T-helper 1 cell treated with Interleukin-12 subunit alpha and Interleukin-12 subunit beta and Interleukin-4 antibody, amounts not matched to agents 30 μg/mL and 1 μg/mL, for 36 hours (primary cell): Measurements from ENCODE around the gene PRAMEF26.
"Not testable (repeated sequence)": the region's sequence is repeated elsewhere in the genome, so short reads cannot be mapped to it uniquely, and the experiment has no call there.

ENCODE experiments used
- H3K27ac Mint-ChIP-seq: one replicate; pipeline ENCODE4 v1.8.0; 2021; ENCODE audit warnings: mild to moderate bottlenecking, mixed read lengths
- H3K27me3 Mint-ChIP-seq: one replicate; pipeline ENCODE4 v1.8.0; 2021; ENCODE audit warnings: low read depth, mixed read lengths
- H3K36me3 Mint-ChIP-seq: one replicate; pipeline ENCODE4 v1.8.0; 2021; ENCODE audit warnings: low read depth, mixed read lengths
- H3K4me1 Mint-ChIP-seq: one replicate; pipeline ENCODE4 v1.8.0; 2021; ENCODE audit warnings: low read depth, mixed read lengths
- H3K4me3 Mint-ChIP-seq: one replicate; pipeline ENCODE4 v1.8.0; 2021; ENCODE audit warnings: mild to moderate bottlenecking, moderate library complexity, mixed read lengths
- H3K9me3 Mint-ChIP-seq: one replicate; pipeline ENCODE4 v1.8.0; 2021; ENCODE audit warnings: mixed read lengths

The PRAMEF26 gene

GRCh38 chr1:13155909-13156308 is at the start of gene PRAMEF26:
Gene PRAMEF26, minus strand, starts transcription at chr1:13156009. Its CDS starts 2,914 bp downstream, at chr1:13153095.
- not testable (repeated sequence) for H3K27me3 Mint-ChIP-seq, H3K4me3 Mint-ChIP-seq, H3K36me3 Mint-ChIP-seq, H3K27ac Mint-ChIP-seq, H3K4me1 Mint-ChIP-seq, H3K9me3 Mint-ChIP-seq

GRCh38 chr1:13201309-13201708 is 45.5 kb upstream of the PRAMEF26 start, which contains the start of gene PRAMEF13:
Gene PRAMEF13, minus strand, starts transcription at chr1:13201409. Its CDS starts 1,820 bp downstream, at chr1:13199589.
- H3K4me3 Mint-ChIP-seq, H3K4me1 Mint-ChIP-seq, H3K27ac Mint-ChIP-seq, H3K9me3 Mint-ChIP-seq, H3K27me3 Mint-ChIP-seq, H3K36me3 Mint-ChIP-seq: not testable (repeated sequence)

- H3K4me3 Mint-ChIP-seq, H3K36me3 Mint-ChIP-seq, H3K27me3 Mint-ChIP-seq, H3K9me3 Mint-ChIP-seq, H3K27ac Mint-ChIP-seq, H3K4me1 Mint-ChIP-seq: not testable (repeated sequence)
These were observed 15.7 kb upstream of the PRAMEF26 start, which contains the start of gene PRAMEF9 for GRCh38 chr1:13171548-13171947. Gene PRAMEF9, plus strand, starts transcription at chr1:13171848. Its CDS starts 3,433 bp downstream, at chr1:13175281.

GRCh38 chr1:13165531-13165930 is 9.7 kb upstream of the PRAMEF26 start, which contains the start of gene HNRNPCL4:
Gene HNRNPCL4, minus strand, starts transcription at chr1:13165631. Its CDS starts 164 bp downstream, at chr1:13165467.
- H3K9me3 Mint-ChIP-seq, H3K4me1 Mint-ChIP-seq, H3K27me3 Mint-ChIP-seq, H3K36me3 Mint-ChIP-seq, H3K27ac Mint-ChIP-seq, H3K4me3 Mint-ChIP-seq: not testable (repeated sequence)

GRCh38 chr1:13116754-13117153 is 39.1 kb downstream of the PRAMEF26 start, which contains the start of gene HNRNPCL2:
Gene HNRNPCL2, minus strand, starts transcription at chr1:13116854. Its CDS starts 454 bp downstream, at chr1:13116400.
- H3K27me3 Mint-ChIP-seq, H3K4me3 Mint-ChIP-seq, H3K9me3 Mint-ChIP-seq, H3K4me1 Mint-ChIP-seq, H3K27ac Mint-ChIP-seq, H3K36me3 Mint-ChIP-seq: not testable (repeated sequence)
